GM12892 (cell line): ENCODE measurements around the gene TUBB6.

ENCODE experiments used
- POLR2A ChIP-seq: IDR thresholded peaks from 2 replicates; pipeline ENCODE4 v1.6.1; 2011; ENCODE audit warnings: low read depth, low read length, control low read depth
- POLR2AphosphoS5 ChIP-seq: IDR thresholded peaks from 2 replicates; pipeline ENCODE4 v1.6.1; 2011; ENCODE audit warnings: low read depth, low read length, control low read depth
- TAF1 ChIP-seq: IDR thresholded peaks from 2 replicates; pipeline ENCODE4 v1.6.1; 2011; ENCODE audit warnings: low read depth, mild to moderate bottlenecking, control low read depth, low read length, borderline replicate concordance

- no peak for TF ChIP-seq POLR2AphosphoS5
- TF ChIP-seq POLR2A = no peak
- TF ChIP-seq TAF1 = no peak
Observed at GRCh38 chr18:12295389-12296086, 12.5 kb upstream of the TUBB6 start.
